ENCODE data around the gene TMEM191B.
"Not testable (repeated sequence)": the region's sequence is repeated elsewhere in the genome, so short reads cannot be mapped to it uniquely, and the experiment has no call there.

GRCh38 chr22:18558516-18558915 is 30.9 kb downstream of the TMEM191B start:
- TF ChIP-seq CTCF (IDR thresholded peaks at IDR 0.05; ENCODE audit: insufficient read depth, low read depth, low read length); EZH2 (IDR thresholded peaks at IDR 0.05; ENCODE audit: insufficient read depth, low read length): not testable (repeated sequence)
